Stimulated activated naive CD4-positive, alpha-beta T cell (primary cell): ENCODE results near the gene TMEM208.

Experiments used
- DNase-seq, 6 experiments: peaks; one replicate each; lab custom pipeline; 2025; lab: John Stamatoyannopoulos, UW

TMEM208 gene

GRCh38 chr16:67277294-67277998, 50.5 kb downstream of the TMEM208 start:
- DNase-seq, result no peak

GRCh38 chr16:67277999-67278772, 51.3 kb downstream of the TMEM208 start:
- DNase-seq, result no peak
